Panc1 (cell line): ENCODE data around the gene OR10H1.

Experiments
- TF ChIP-seq, protein P1 (sequence below), 2 experiments: IDR thresholded peaks; 2 replicates each; pipeline ENCODE4 v1.6.1; 2011 to 2012; ENCODE audit warnings: low read depth in 2 of 2, control low read depth in 1 of 2, low read length in 1 of 2, mild to moderate bottlenecking in 1 of 2, moderate library complexity in 1 of 2; ENCODE audit not compliant: insufficient read depth in 1 of 2
- TF ChIP-seq, protein P2 (sequence below): fragments of 450-650 bp; IDR thresholded peaks from 2 replicates; pipeline ENCODE4 v1.5.1; 2017; ENCODE audit warnings: mild to moderate bottlenecking

DNA sequence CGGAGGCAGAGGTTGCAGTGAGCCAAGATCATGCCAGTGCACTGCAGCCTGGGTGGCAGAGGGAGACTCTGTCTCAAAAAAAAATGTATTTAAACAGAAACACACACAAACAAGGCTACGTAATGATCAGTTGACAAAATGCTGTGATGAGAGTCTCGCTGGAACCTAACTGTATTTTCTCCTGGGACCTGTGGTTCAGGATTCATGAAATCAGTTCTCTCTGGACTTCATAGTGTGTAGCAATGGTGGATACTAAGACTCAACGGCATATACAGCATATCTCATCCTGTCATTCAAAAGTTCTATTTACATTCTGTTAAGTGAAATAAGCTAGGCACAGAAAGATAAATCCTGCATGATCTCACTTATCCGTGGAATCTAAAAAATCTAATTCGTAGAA lies 45.1 kb upstream of the OR10H1 start:
- TF ChIP-seq, protein P1, sequence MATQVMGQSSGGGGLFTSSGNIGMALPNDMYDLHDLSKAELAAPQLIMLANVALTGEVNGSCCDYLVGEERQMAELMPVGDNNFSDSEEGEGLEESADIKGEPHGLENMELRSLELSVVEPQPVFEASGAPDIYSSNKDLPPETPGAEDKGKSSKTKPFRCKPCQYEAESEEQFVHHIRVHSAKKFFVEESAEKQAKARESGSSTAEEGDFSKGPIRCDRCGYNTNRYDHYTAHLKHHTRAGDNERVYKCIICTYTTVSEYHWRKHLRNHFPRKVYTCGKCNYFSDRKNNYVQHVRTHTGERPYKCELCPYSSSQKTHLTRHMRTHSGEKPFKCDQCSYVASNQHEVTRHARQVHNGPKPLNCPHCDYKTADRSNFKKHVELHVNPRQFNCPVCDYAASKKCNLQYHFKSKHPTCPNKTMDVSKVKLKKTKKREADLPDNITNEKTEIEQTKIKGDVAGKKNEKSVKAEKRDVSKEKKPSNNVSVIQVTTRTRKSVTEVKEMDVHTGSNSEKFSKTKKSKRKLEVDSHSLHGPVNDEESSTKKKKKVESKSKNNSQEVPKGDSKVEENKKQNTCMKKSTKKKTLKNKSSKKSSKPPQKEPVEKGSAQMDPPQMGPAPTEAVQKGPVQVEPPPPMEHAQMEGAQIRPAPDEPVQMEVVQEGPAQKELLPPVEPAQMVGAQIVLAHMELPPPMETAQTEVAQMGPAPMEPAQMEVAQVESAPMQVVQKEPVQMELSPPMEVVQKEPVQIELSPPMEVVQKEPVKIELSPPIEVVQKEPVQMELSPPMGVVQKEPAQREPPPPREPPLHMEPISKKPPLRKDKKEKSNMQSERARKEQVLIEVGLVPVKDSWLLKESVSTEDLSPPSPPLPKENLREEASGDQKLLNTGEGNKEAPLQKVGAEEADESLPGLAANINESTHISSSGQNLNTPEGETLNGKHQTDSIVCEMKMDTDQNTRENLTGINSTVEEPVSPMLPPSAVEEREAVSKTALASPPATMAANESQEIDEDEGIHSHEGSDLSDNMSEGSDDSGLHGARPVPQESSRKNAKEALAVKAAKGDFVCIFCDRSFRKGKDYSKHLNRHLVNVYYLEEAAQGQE (IDR thresholded peaks at IDR 0.05; ENCODE audit: insufficient read depth in 1 of 2, low read depth in 2 of 2, low read length in 1 of 2): no peak
- TF ChIP-seq, protein P2, sequence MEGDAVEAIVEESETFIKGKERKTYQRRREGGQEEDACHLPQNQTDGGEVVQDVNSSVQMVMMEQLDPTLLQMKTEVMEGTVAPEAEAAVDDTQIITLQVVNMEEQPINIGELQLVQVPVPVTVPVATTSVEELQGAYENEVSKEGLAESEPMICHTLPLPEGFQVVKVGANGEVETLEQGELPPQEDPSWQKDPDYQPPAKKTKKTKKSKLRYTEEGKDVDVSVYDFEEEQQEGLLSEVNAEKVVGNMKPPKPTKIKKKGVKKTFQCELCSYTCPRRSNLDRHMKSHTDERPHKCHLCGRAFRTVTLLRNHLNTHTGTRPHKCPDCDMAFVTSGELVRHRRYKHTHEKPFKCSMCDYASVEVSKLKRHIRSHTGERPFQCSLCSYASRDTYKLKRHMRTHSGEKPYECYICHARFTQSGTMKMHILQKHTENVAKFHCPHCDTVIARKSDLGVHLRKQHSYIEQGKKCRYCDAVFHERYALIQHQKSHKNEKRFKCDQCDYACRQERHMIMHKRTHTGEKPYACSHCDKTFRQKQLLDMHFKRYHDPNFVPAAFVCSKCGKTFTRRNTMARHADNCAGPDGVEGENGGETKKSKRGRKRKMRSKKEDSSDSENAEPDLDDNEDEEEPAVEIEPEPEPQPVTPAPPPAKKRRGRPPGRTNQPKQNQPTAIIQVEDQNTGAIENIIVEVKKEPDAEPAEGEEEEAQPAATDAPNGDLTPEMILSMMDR: no peak
